GM12865 (cell line): ENCODE measurements around the gene SLC9A9.

ENCODE experiments used
- DNase-seq: peaks from one replicate; pipeline ENCODE4 v3.0.0; 2010; ENCODE audit warnings: low read depth
- H3K4me3 ChIP-seq: 2 replicates; pipeline ENCODE4 v1.5.1; 2011; ENCODE audit warnings: mild to moderate bottlenecking, low read depth, low read length, control low read depth
- TF ChIP-seq, protein P1 (sequence below): IDR thresholded peaks from 2 replicates; pipeline ENCODE4 v1.5.1; 2011; ENCODE audit warnings: low read length, control low read depth, low read depth, inconsistent platforms; ENCODE audit not compliant: insufficient read depth; ENCODE audit errors: missing control alignments

SLC9A9 gene

DNA sequence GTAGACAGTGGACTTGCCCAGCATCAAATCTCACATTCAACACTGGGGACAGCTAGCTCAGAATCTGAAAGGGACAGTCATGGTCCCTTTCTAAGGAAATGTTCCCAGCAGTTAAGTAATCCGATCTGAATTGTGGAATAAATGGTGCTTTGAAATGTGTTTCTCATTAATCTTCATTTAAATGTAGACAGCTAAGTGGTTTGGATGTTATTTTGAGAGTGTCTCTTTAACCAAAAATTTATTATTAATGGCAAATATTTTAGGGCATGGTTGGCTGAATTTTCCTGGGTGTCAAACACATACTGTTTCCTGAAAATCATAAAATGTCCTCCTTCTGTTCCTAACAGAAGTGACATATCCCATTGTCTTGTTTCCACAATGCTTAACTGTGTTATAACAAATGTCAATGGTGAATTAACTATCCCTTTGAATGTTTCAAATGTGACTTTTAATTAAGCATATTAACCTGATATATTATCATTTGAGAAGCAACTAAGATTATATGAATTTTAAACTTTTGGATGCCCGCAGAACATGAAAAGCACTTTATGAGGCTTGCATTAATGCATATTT is 517.9 kb downstream of the SLC9A9 start:
- no peak for DNase-seq
- TF ChIP-seq, protein P1, sequence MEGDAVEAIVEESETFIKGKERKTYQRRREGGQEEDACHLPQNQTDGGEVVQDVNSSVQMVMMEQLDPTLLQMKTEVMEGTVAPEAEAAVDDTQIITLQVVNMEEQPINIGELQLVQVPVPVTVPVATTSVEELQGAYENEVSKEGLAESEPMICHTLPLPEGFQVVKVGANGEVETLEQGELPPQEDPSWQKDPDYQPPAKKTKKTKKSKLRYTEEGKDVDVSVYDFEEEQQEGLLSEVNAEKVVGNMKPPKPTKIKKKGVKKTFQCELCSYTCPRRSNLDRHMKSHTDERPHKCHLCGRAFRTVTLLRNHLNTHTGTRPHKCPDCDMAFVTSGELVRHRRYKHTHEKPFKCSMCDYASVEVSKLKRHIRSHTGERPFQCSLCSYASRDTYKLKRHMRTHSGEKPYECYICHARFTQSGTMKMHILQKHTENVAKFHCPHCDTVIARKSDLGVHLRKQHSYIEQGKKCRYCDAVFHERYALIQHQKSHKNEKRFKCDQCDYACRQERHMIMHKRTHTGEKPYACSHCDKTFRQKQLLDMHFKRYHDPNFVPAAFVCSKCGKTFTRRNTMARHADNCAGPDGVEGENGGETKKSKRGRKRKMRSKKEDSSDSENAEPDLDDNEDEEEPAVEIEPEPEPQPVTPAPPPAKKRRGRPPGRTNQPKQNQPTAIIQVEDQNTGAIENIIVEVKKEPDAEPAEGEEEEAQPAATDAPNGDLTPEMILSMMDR: no peak
- no peak overlapping the region for H3K4me3 ChIP-seq

DNA sequence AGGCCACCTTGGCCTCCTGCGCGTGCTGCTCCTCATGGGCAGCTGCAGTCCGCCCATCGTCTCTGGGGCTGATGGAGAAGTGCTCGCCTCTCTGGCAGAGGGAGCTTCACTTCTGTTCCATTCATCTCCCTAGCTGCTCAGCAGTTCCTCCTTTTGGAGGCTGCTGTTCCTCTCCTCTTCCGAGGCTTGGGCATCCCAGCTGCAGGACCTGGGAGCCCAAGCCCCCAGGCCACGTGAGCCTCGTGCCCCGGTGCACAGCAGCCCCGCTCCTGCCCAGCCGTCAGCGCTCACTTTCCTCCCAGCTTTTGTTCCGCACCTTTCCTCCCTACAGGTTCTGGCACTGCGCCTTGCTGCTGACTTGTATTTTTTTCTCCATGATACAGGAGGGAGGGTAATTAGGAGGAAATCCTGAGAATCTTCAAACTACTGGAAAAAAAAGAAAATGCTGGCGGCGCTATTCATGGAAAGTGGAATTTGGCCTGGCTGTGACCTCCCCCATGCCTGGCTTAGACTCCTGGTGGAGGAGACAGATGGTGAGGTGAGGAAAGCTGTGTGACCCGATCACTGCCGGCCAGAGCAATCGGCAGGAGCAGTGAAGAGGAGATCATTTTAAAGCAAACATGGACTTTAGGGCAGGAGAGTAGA is 518.6 kb downstream of the SLC9A9 start:
- TF ChIP-seq, protein P1: no peak
- no peak for DNase-seq
- H3K4me3 ChIP-seq: no peak overlapping the region

DNA sequence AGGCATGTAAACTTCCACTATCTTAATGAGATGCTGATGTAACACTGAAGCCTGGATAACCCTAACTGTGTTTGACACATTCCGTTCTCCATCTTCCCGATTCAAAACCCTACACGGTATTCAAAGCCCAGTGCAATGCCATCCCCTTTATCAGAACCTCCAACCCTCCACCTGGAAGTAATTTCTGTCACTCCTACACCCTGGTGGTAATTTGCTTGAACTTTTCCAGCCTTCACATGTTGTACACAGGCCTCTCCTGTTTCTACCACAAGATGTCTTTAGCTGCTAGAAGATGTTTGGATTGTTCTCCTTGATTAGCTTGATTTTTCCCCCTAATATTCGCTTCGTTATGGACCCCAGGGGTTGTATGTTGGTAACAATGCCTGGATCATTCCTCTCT is 519.8 kb downstream of the SLC9A9 start:
- DNase-seq: no peak
- H3K4me3 ChIP-seq: no peak overlapping the region
- TF ChIP-seq, protein P1: no peak

DNA sequence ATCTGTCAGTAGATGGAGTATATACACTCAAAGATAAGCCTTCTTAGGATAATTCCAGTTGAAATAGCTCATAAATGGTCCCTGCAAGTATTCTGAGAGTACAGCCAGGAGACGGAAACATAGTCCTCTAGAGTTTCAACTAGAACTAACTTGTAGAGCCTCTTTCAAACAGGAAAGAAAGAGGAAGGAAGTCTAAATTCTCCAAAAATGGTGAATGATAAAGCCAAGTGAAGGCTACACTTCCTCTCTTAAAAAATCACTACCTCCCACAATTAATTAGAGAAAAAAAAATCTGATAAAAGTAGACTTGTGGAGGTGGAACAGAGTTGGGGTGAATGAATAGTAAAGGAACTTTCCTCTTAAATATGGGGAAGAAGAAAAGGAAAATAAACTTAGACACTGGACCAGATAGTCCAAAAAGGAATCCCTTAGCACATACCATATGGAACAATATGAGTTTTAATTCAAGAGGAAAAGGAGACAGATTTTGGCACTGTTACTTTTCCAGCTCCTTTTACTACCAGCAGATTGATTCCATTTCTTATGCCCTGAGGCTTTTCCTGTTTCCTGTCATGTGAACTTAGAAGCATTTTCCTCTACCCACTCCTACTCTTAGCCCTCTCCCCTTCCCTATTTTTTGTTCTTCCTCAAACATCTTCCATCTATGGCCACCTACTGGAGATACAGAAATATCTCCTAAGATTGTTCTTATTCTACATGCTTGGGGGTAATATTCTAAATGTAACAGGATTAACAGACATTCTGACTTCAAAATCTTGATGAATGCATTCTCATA is 521.1 kb downstream of the SLC9A9 start:
- H3K4me3 ChIP-seq: no peak overlapping the region
- TF ChIP-seq, protein P1: no peak
- DNase-seq: no peak

DNA sequence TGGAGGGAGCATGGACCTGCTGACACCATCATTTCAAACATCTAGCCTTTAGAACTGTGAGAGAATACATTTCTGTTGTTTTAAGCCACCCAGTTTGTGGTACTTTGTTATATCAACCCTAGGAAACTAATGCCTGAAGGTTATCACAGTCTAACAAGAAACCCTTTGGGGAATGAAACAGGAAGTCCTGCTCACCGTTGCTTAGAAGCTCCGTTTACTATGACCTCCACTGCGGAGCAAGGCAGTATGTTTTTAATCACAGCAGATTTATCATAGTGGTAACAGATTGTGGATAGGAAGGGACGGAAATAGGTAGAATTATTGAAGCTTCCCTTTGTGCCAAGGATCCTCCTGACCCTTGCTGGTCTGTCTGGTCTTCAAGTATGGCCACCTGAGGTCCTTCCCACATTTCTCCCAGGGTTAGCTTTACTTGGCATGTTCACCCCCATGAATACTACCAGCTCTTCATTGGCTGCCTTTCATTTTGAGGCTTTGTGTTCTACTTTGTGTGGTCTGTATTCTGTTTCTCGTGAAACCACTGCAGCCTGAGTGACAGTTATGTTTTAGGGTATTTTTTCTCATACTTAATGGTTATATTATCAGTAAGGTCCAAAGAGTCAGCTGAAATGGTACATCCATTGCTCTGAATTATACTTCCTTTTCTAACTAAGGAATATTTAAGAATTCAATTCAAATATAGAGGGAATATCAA is 527.1 kb downstream of the SLC9A9 start:
- DNase-seq: no peak
- TF ChIP-seq, protein P1: no peak
- no peak overlapping the region for H3K4me3 ChIP-seq

DNA sequence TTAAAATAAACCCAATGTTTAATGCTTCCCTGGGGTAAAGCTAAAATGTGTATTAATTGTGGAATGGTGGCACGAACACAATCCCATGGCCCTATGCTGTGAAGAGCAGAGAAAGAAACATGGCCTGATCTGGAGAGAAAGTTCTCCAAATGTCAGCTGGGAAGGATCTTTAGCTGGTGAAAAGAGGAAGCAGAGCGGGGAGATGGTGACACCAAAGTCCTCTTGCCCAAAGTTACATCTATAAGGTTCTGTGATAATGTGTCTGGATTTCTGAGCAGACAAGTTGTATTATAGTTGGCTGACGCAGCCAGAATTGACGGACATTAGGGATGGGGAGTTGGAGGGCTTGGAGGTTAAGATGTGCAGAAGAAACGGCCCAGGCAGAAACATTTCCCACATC is 532.5 kb downstream of the SLC9A9 start:
- no peak overlapping the region for H3K4me3 ChIP-seq
- TF ChIP-seq, protein P1: no peak
- no peak for DNase-seq
